Measurements from ENCODE around the gene ERMN.

GRCh38 chr2:157292853-157293252, 32.8 kb downstream of the ERMN start:
- TF ChIP-seq CTCF (IDR thresholded peaks at IDR 0.05) (no peak), EZH2 (IDR thresholded peaks at IDR 0.05; ENCODE audit: borderline replicate concordance, insufficient read depth, low read depth, low read length, poor library complexity, severe bottlenecking) (no peak)
